Liver (tissue), 9 donors: ENCODE measurements around the gene TRAF7. TPM values are rescaled to one million over a fixed set of nuclear protein-coding genes. Genes with fewer than 3 reads are reported as not detected.

Experiments
- DNase-seq: peaks from one replicate; pipeline ENCODE4 v3.0.0-alpha.2; 2017; ENCODE audit warnings: low spot score
- H3K27ac ChIP-seq, 2 donors: one replicate each; pipeline ENCODE4 v1.7.0; 2013; ENCODE audit warnings: inconsistent platforms in 2 of 2, low read length in 2 of 2, control low read depth in 1 of 2, low read depth in 1 of 2, mild to moderate bottlenecking in 1 of 2
- H3K27me3 ChIP-seq, 4 donors: one replicate each; pipeline versions ENCODE4 v1.6.1 to v1.7.0; 2013; ENCODE audit warnings: low read length in 3 of 4, inconsistent platforms in 1 of 4, mild to moderate bottlenecking in 1 of 4, moderate library complexity in 1 of 4; ENCODE audit not compliant: control insufficient read depth in 4 of 4, insufficient read depth in 4 of 4
- H3K36me3 ChIP-seq, 4 donors: one replicate each; pipeline versions ENCODE4 v1.6.1 to v1.7.0; 2013; ENCODE audit warnings: low read length in 3 of 4, mild to moderate bottlenecking in 3 of 4, low read depth in 1 of 4, moderate library complexity in 1 of 4; ENCODE audit not compliant: control insufficient read depth in 4 of 4, insufficient read depth in 3 of 4
- H3K4me1 ChIP-seq, 4 donors: one replicate each; pipeline versions ENCODE4 v1.6.1 to v1.7.0; 2013; ENCODE audit warnings: low read length in 3 of 4, mild to moderate bottlenecking in 3 of 4, moderate library complexity in 1 of 4; ENCODE audit not compliant: control insufficient read depth in 4 of 4, insufficient read depth in 4 of 4
- H3K4me3 ChIP-seq, 3 donors: one replicate each; pipeline versions ENCODE4 v1.6.1 to v1.7.0; 2013; ENCODE audit warnings: low read length in 3 of 3, control low read depth in 1 of 3, low read depth in 1 of 3, mild to moderate bottlenecking in 1 of 3
- H3K9ac ChIP-seq, 2 donors: one replicate each; pipeline ENCODE4 v1.7.0; 2013; ENCODE audit warnings: low read length in 2 of 2, mild to moderate bottlenecking in 2 of 2, moderate library complexity in 2 of 2, control low read depth in 1 of 2, low read depth in 1 of 2
- H3K9me3 ChIP-seq, 4 donors: one replicate each; pipeline versions ENCODE4 v1.6.1 to v1.7.0; 2013; ENCODE audit warnings: low read length in 3 of 4; ENCODE audit not compliant: control insufficient read depth in 4 of 4
- FOXA2 ChIP-seq: IDR thresholded peaks from 2 replicates; pipeline ENCODE4 v1.6.1; 2016; ENCODE audit warnings: antibody characterized with exemption
- GABPA ChIP-seq, 2 donors: IDR thresholded peaks in 1 of 2; conservative IDR thresholded peaks in 1 of 2; 2 replicates each; pipeline ENCODE4 v1.6.1; 2016; ENCODE audit warnings: antibody characterized with exemption in 2 of 2, mild to moderate bottlenecking in 1 of 2, moderate library complexity in 1 of 2
- HNF4A ChIP-seq, 2 donors: conservative IDR thresholded peaks; 2 replicates each; pipeline ENCODE4 v1.6.1; 2016; ENCODE audit warnings: antibody characterized with exemption in 2 of 2, mild to moderate bottlenecking in 2 of 2
- HNF4G ChIP-seq: IDR thresholded peaks from 2 replicates; pipeline ENCODE4 v1.6.1; 2016; ENCODE audit warnings: antibody characterized with exemption
- NR2F2 ChIP-seq: IDR thresholded peaks from 2 replicates; pipeline ENCODE4 v1.6.1; 2016; ENCODE audit warnings: antibody characterized with exemption
- RAD21 ChIP-seq, 2 donors: IDR thresholded peaks; 2 replicates each; pipeline ENCODE4 v1.6.1; 2016; ENCODE audit warnings: antibody characterized with exemption in 2 of 2, mild to moderate bottlenecking in 2 of 2
- RXRA ChIP-seq, 2 donors: IDR thresholded peaks; 2 replicates each; pipeline ENCODE4 v1.6.1; 2017 to 2018; ENCODE audit warnings: antibody characterized with exemption in 2 of 2, mild to moderate bottlenecking in 1 of 2
- TAF1 ChIP-seq: conservative IDR thresholded peaks from 2 replicates; pipeline ENCODE4 v1.6.1; 2016; ENCODE audit warnings: antibody characterized with exemption, mild to moderate bottlenecking
- YY1 ChIP-seq: IDR thresholded peaks from 2 replicates; pipeline ENCODE4 v1.6.1; 2016; ENCODE audit warnings: antibody characterized with exemption, mild to moderate bottlenecking
- WGBS: extraction: QIAGEN DNeasy Blood & Tissue Kit; methylation state at CpG from one replicate; pipeline ENCODE4 v1.1.7; 2013; 5-methylcytosine and 5-hydroxymethylcytosine counted together
- polyA plus RNA-seq, 2 donors: library from polyadenylated mRNA; stranded (reverse) in 1 of 2; unstranded in 1 of 2; fragments of 200-250 nt in 1 of 2; fragments of >200 nt in 1 of 2; fragmentation: Nextera tagmentation in 1 of 2; extraction: Ambion mirVana in 1 of 2; gene quantifications; one replicate each; pipeline versions ENCODE4 v1.2.1 to v1.2.3, GENCODE V29; 2013 to 2015
- total RNA-seq, 2 donors: library from RNA; depleted of rRNA; stranded (reverse); fragments of >200 nt; gene quantifications; one replicate each; pipeline ENCODE4 v1.2.3, GENCODE V29; 2014
- TF ChIP-seq, protein P1 (sequence below): IDR thresholded peaks from 2 replicates; pipeline ENCODE4 v1.6.1; 2016; ENCODE audit warnings: antibody characterized with exemption
- TF ChIP-seq, protein P2 (sequence below): IDR thresholded peaks from 2 replicates; pipeline ENCODE4 v1.6.1; 2016; ENCODE audit warnings: antibody characterized with exemption, mild to moderate bottlenecking
- TF ChIP-seq, protein P3 (sequence below): IDR thresholded peaks from 2 replicates; pipeline ENCODE4 v1.6.1; 2016; ENCODE audit warnings: antibody characterized with exemption
- TF ChIP-seq, protein P4 (sequence below): IDR thresholded peaks from 2 replicates; pipeline ENCODE4 v1.6.1; 2016; ENCODE audit warnings: antibody characterized with exemption
- TF ChIP-seq, protein P5 (sequence below): fragments of 150-350 bp; IDR thresholded peaks from 2 replicates; pipeline ENCODE4 v1.5.1; 2017; ENCODE audit warnings: improper control_type of control experiment, low read depth, low read length; ENCODE audit not compliant: missing input control
- donor health status: healthy.
- donor health status: healthy.
- donor health status: healthy.
- donor health status: healthy.
- donor health status: healthy.

TRAF7 gene
- total and polyA plus RNA-seq, 4 donors: 14.7 to 36.6 (median 34.0) TPM

DNA sequence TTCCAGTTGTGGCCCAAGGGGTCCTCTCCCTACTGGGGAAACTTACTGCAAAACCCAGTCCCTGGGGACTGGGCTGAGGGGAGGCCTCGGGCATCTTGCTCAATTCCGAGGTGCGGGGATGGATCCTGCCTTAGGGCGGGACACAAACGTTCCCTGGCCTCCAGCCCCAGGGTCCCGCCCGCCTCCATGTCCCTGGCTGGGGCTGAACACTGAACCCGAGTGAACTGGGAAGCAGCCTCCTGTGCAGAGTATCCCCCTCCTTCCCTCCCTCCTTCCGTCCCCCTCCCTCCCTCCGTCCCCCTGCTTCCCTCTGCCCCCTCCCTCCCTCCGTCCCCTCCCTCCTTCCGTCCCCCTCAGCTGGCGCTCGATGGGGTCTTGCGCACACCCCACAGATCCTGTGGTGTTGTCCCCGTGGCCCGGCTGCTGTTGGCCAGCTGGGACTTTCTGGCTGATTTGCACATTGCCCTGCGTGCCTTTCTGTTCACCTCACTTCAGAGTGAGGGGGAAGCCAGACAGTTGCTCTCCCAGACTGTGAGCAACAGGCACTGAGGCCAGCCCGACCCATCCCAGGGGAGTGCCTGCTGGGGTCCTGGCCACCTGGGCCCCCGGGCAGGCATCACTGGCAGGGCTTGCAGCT, 5.5 kb downstream of the TRAF7 start:
- Histone ChIP-seq H3K4me3 (no peak overlapping the region), H3K4me1 (peaks cover 37 to 75% (median 62%) of the 10 kb centered on the region in 4 donors), H3K27me3 (no peaks in the 10 kb centered on the region), H3K36me3 (peaks cover 0 to 1% (median 0%) of the 10 kb centered on the region in 4 donors), H3K27ac (peak overlapping the region; percentile 40 to 59), H3K9me3 (no peaks in the 10 kb centered on the region), H3K9ac (no peak overlapping the region)
- WGBS: 51% methylated on average over 20 of the region's 20 CpGs
- DNase-seq: no peak
- TF ChIP-seq GABPA (IDR thresholded peaks at IDR 0.05 in 1 of 2, conservative IDR thresholded peaks at IDR 0.05 in 1 of 2): no peak
- TF ChIP-seq FOXA2: no peak
- no peak for TF ChIP-seq YY1
- TF ChIP-seq, protein P1, sequence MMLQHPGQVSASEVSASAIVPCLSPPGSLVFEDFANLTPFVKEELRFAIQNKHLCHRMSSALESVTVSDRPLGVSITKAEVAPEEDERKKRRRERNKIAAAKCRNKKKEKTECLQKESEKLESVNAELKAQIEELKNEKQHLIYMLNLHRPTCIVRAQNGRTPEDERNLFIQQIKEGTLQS: no peak
- TF ChIP-seq, protein P2, sequence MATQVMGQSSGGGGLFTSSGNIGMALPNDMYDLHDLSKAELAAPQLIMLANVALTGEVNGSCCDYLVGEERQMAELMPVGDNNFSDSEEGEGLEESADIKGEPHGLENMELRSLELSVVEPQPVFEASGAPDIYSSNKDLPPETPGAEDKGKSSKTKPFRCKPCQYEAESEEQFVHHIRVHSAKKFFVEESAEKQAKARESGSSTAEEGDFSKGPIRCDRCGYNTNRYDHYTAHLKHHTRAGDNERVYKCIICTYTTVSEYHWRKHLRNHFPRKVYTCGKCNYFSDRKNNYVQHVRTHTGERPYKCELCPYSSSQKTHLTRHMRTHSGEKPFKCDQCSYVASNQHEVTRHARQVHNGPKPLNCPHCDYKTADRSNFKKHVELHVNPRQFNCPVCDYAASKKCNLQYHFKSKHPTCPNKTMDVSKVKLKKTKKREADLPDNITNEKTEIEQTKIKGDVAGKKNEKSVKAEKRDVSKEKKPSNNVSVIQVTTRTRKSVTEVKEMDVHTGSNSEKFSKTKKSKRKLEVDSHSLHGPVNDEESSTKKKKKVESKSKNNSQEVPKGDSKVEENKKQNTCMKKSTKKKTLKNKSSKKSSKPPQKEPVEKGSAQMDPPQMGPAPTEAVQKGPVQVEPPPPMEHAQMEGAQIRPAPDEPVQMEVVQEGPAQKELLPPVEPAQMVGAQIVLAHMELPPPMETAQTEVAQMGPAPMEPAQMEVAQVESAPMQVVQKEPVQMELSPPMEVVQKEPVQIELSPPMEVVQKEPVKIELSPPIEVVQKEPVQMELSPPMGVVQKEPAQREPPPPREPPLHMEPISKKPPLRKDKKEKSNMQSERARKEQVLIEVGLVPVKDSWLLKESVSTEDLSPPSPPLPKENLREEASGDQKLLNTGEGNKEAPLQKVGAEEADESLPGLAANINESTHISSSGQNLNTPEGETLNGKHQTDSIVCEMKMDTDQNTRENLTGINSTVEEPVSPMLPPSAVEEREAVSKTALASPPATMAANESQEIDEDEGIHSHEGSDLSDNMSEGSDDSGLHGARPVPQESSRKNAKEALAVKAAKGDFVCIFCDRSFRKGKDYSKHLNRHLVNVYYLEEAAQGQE: no peak
- TF ChIP-seq, protein P3, sequence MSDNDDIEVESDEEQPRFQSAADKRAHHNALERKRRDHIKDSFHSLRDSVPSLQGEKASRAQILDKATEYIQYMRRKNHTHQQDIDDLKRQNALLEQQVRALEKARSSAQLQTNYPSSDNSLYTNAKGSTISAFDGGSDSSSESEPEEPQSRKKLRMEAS: no peak
- TF ChIP-seq, protein P4, sequence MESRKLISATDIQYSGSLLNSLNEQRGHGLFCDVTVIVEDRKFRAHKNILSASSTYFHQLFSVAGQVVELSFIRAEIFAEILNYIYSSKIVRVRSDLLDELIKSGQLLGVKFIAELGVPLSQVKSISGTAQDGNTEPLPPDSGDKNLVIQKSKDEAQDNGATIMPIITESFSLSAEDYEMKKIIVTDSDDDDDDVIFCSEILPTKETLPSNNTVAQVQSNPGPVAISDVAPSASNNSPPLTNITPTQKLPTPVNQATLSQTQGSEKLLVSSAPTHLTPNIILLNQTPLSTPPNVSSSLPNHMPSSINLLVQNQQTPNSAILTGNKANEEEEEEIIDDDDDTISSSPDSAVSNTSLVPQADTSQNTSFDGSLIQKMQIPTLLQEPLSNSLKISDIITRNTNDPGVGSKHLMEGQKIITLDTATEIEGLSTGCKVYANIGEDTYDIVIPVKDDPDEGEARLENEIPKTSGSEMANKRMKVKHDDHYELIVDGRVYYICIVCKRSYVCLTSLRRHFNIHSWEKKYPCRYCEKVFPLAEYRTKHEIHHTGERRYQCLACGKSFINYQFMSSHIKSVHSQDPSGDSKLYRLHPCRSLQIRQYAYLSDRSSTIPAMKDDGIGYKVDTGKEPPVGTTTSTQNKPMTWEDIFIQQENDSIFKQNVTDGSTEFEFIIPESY: no peak
- peak in 1 of 2 donors; percentile 5 for TF ChIP-seq HNF4A (conservative IDR thresholded peaks at IDR 0.05)
- no peak for TF ChIP-seq RAD21 (IDR thresholded peaks at IDR 0.05)
- TF ChIP-seq HNF4G: no peak
- peak in 1 of 2 donors; percentile 30 for TF ChIP-seq RXRA (IDR thresholded peaks at IDR 0.05)
- TF ChIP-seq, protein P5, sequence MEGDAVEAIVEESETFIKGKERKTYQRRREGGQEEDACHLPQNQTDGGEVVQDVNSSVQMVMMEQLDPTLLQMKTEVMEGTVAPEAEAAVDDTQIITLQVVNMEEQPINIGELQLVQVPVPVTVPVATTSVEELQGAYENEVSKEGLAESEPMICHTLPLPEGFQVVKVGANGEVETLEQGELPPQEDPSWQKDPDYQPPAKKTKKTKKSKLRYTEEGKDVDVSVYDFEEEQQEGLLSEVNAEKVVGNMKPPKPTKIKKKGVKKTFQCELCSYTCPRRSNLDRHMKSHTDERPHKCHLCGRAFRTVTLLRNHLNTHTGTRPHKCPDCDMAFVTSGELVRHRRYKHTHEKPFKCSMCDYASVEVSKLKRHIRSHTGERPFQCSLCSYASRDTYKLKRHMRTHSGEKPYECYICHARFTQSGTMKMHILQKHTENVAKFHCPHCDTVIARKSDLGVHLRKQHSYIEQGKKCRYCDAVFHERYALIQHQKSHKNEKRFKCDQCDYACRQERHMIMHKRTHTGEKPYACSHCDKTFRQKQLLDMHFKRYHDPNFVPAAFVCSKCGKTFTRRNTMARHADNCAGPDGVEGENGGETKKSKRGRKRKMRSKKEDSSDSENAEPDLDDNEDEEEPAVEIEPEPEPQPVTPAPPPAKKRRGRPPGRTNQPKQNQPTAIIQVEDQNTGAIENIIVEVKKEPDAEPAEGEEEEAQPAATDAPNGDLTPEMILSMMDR: no peak
- no peak for TF ChIP-seq TAF1
- no peak for TF ChIP-seq NR2F2

DNA sequence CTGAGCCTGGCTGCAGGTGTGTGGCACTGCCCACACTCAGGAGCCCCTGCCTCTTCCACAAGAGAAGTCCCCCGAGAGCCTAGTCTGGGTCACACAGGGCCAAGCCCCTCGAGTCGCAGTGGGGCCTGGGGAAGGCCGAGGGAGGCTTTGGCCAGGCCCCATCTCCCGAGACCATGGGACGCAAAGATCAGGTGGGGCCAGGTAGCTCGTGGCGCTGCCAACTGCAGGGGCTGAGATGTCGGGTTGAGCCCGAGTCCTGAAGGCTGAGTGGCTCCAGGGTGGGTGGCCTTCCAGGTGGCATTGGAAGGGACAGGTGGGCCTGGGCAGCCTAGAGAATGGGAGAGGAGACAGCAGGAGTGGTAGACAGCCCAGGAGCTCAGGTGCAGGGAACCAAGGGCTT, 6.3 kb downstream of the TRAF7 start:
- H3K27me3 ChIP-seq: no peaks in the 10 kb centered on the region
- no peaks in the 10 kb centered on the region for H3K9me3 ChIP-seq
- 93% methylated on average over 10 of the region's 10 CpGs for WGBS
- H3K27ac ChIP-seq: no peak overlapping the region
- H3K9ac ChIP-seq: no peak overlapping the region
- peaks cover 0 to 1% (median 0%) of the 10 kb centered on the region in 4 donors for H3K36me3 ChIP-seq
- no peak overlapping the region for H3K4me3 ChIP-seq
- DNase-seq: no peak
- H3K4me1 ChIP-seq: peaks cover 38 to 74% (median 64%) of the 10 kb centered on the region in 4 donors
- no peak for TF ChIP-seq NR2F2
- no peak for TF ChIP-seq RXRA (IDR thresholded peaks at IDR 0.05)
- TF ChIP-seq GABPA (IDR thresholded peaks at IDR 0.05 in 1 of 2, conservative IDR thresholded peaks at IDR 0.05 in 1 of 2): no peak
- TF ChIP-seq HNF4A (conservative IDR thresholded peaks at IDR 0.05): no peak
- TF ChIP-seq, protein P4: no peak
- TF ChIP-seq, protein P5: no peak
- no peak for TF ChIP-seq TAF1
- TF ChIP-seq, protein P1: no peak
